ENCODE results near the gene TNFRSF8. TPM values are rescaled to one million over a fixed set of nuclear protein-coding genes. Genes with fewer than 3 reads are reported as not detected.

Gene TNFRSF8
- total and polyA plus RNA-seq, 2 donors (not counting 1 experiment from before 2014, with no cell fraction given): 0.36 to 0.57 TPM

GRCh38 chr1:12038356-12039163 is 24.5 kb upstream of the TNFRSF8 start:
- no peaks in the 10 kb centered on the region for H3K9me3 Mint-ChIP-seq (ENCODE audit: insufficient read depth)
- no peaks in the 10 kb centered on the region for H3K27me3 Mint-ChIP-seq
- no peaks in the 10 kb centered on the region for H3K27me3 ChIP-seq (replicated peaks in 1 of 4; ENCODE audit: control extremely low read depth in 1 of 4, control insufficient read depth in 3 of 4, insufficient read depth in 4 of 4, low read length in 3 of 4)
- DNase-seq: no peak
- ChIA-PET CTCF (interaction anchor here (0.9 to 5.3 kb wide), 5 partner anchors 19 to 141 kb away, joined by 3 to 41 read pairs (median 4); partner anchors contain the start of gene MIIP), POLR2A (interaction anchor here (1.8 to 3.7 kb wide), 5 partner anchors 14 to 130 kb away, joined by 5 to 32 read pairs (median 19); partner anchors contain the start of gene MIIP)
- H3K9ac ChIP-seq (ENCODE audit: low read length): no peak overlapping the region
- H3K79me2 ChIP-seq (ENCODE audit: control insufficient read depth, insufficient read depth, low read length): no peaks in the 10 kb centered on the region
- H3K4me3 ChIP-seq (ENCODE audit: control extremely low read depth in 1 of 5, extremely low read depth in 1 of 5, insufficient read depth in 1 of 5, low read depth in 2 of 5, low read length in 4 of 5): no peak overlapping the region
- WGBS (ENCODE audit: insufficient coverage): 84% methylated on average over 12 of the region's 17 CpGs
- no peaks in the 10 kb centered on the region for H3K36me3 ChIP-seq (replicated peaks in 1 of 2; ENCODE audit: control extremely low read depth in 1 of 2, control insufficient read depth in 1 of 2, extremely low read depth in 1 of 2, insufficient read depth in 2 of 2, low read length in 1 of 2)
- TF ChIP-seq EZH2 (IDR thresholded peaks at IDR 0.05; ENCODE audit: borderline replicate concordance, insufficient read depth, low read depth, low read length, poor library complexity, severe bottlenecking): no peak
- TF ChIP-seq CTCF (IDR thresholded peaks at IDR 0.05): no peak
- H3K4me2 ChIP-seq (replicated peaks; ENCODE audit: low read depth, low read length, poor library complexity, severe bottlenecking): peak overlapping the region; percentile 84
- H3K27ac Mint-ChIP-seq: peak overlapping the region; percentile 95
- intact Hi-C loops (cut with micrococcal nuclease): no loop called here
- H3K4me1 Mint-ChIP-seq: peaks cover 37% of the 10 kb centered on the region
- H3K9me3 ChIP-seq (ENCODE audit: control extremely low read depth in 1 of 3, control insufficient read depth in 2 of 3, insufficient read depth in 1 of 3, low read length in 2 of 3): peaks cover 0 to 2% (median 0%) of the 10 kb centered on the region in 3 donors
- no peak for ATAC-seq (ENCODE audit: low read depth)
- H3K4me3 Mint-ChIP-seq: peak overlapping the region; percentile 3
- no peaks in the 10 kb centered on the region for H4K20me1 ChIP-seq (ENCODE audit: control insufficient read depth, insufficient read depth, low read length, poor library complexity, severe bottlenecking)
- H3K27ac ChIP-seq (ENCODE audit: low read length in 2 of 2): peak overlapping the region; percentile 82 to 91
- H2AFZ ChIP-seq (ENCODE audit: insufficient read depth, low read depth, low read length, poor library complexity, severe bottlenecking): no peak overlapping the region
- peaks cover 31 to 34% of the 10 kb centered on the region in 2 donors for H3K4me1 ChIP-seq (ENCODE audit: control insufficient read depth in 2 of 2, insufficient read depth in 2 of 2, low read length in 2 of 2)

GRCh38 chr1:12039164-12039525 is 24.0 kb upstream of the TNFRSF8 start:
- peak overlapping the region; percentile 55 for H3K4me3 Mint-ChIP-seq
- H3K27ac Mint-ChIP-seq: peak overlapping the region; percentile 95
- Histone ChIP-seq H3K4me3 (ENCODE audit: control extremely low read depth in 1 of 5, extremely low read depth in 1 of 5, insufficient read depth in 1 of 5, low read depth in 2 of 5, low read length in 4 of 5) (no peak overlapping the region), H3K36me3 (replicated peaks in 1 of 2; ENCODE audit: control extremely low read depth in 1 of 2, control insufficient read depth in 1 of 2, extremely low read depth in 1 of 2, insufficient read depth in 2 of 2, low read length in 1 of 2) (no peaks in the 10 kb centered on the region), H3K4me1 (ENCODE audit: control insufficient read depth in 2 of 2, insufficient read depth in 2 of 2, low read length in 2 of 2) (peaks cover 32 to 36% of the 10 kb centered on the region in 2 donors), H3K9me3 (ENCODE audit: control extremely low read depth in 1 of 3, control insufficient read depth in 2 of 3, insufficient read depth in 1 of 3, low read length in 2 of 3) (peaks cover 0 to 2% (median 0%) of the 10 kb centered on the region in 3 donors), H3K27me3 (replicated peaks in 1 of 4; ENCODE audit: control extremely low read depth in 1 of 4, control insufficient read depth in 3 of 4, insufficient read depth in 4 of 4, low read length in 3 of 4) (no peaks in the 10 kb centered on the region), H3K27ac (ENCODE audit: low read length in 2 of 2) (peak overlapping the region; percentile 82 to 91), H4K20me1 (ENCODE audit: control insufficient read depth, insufficient read depth, low read length, poor library complexity, severe bottlenecking) (no peaks in the 10 kb centered on the region), H3K9ac (ENCODE audit: low read length) (no peak overlapping the region), H2AFZ (ENCODE audit: insufficient read depth, low read depth, low read length, poor library complexity, severe bottlenecking) (no peak overlapping the region), H3K79me2 (ENCODE audit: control insufficient read depth, insufficient read depth, low read length) (no peaks in the 10 kb centered on the region), H3K4me2 (replicated peaks; ENCODE audit: low read depth, low read length, poor library complexity, severe bottlenecking) (peak overlapping the region; percentile 84)
- POLR2A ChIA-PET: interaction anchor here (0.9 to 3.7 kb wide), 7 partner anchors 13 to 130 kb away, joined by 3 to 32 read pairs (median 8); partner anchors contain the start of gene MIIP
- no peaks in the 10 kb centered on the region for H3K9me3 Mint-ChIP-seq (ENCODE audit: insufficient read depth)
- H3K4me1 Mint-ChIP-seq: peaks cover 40% of the 10 kb centered on the region
- H3K27me3 Mint-ChIP-seq: no peaks in the 10 kb centered on the region
- no peak for DNase-seq
- intact Hi-C loops (cut with micrococcal nuclease): no loop called here
- CTCF ChIA-PET: interaction anchor here (0.9 to 5.3 kb wide), 6 partner anchors 8 to 140 kb away, joined by 3 to 41 read pairs (median 6); partner anchors contain the start of gene MIIP
- 0% methylated on average over 1 of the region's 2 CpGs for WGBS (ENCODE audit: insufficient coverage)
- TF ChIP-seq CTCF (IDR thresholded peaks at IDR 0.05) (no peak), EZH2 (IDR thresholded peaks at IDR 0.05; ENCODE audit: borderline replicate concordance, insufficient read depth, low read depth, low read length, poor library complexity, severe bottlenecking) (no peak)
- ATAC-seq (ENCODE audit: low read depth): no peak
